HFF-Myc (cell line): ENCODE measurements around the gene IL25.
"Not testable (repeated sequence)": the region's sequence is repeated elsewhere in the genome, so short reads cannot be mapped to it uniquely, and the experiment has no call there.

ENCODE experiments used
- DNase-seq: peaks from one replicate; pipeline ENCODE4 v3.0.0-alpha.2; 2011; ENCODE audit warnings: low read depth; ENCODE audit errors: extremely low read depth
- H3K4me3 ChIP-seq: replicated peaks from 2 replicates; pipeline ENCODE4 v1.5.1; 2011; ENCODE audit warnings: low read depth, mild to moderate bottlenecking, control low read depth, low read length
- TF ChIP-seq, protein P1 (sequence below): IDR thresholded peaks from 2 replicates; pipeline ENCODE4 v1.5.1; 2012; ENCODE audit warnings: mild to moderate bottlenecking, low read depth, low read length, control low read depth; ENCODE audit errors: missing control alignments

Gene IL25

GRCh38 chr14:23385244-23385641 lies 12.6 kb downstream of the IL25 start:
- no peak for DNase-seq
- TF ChIP-seq, protein P1, sequence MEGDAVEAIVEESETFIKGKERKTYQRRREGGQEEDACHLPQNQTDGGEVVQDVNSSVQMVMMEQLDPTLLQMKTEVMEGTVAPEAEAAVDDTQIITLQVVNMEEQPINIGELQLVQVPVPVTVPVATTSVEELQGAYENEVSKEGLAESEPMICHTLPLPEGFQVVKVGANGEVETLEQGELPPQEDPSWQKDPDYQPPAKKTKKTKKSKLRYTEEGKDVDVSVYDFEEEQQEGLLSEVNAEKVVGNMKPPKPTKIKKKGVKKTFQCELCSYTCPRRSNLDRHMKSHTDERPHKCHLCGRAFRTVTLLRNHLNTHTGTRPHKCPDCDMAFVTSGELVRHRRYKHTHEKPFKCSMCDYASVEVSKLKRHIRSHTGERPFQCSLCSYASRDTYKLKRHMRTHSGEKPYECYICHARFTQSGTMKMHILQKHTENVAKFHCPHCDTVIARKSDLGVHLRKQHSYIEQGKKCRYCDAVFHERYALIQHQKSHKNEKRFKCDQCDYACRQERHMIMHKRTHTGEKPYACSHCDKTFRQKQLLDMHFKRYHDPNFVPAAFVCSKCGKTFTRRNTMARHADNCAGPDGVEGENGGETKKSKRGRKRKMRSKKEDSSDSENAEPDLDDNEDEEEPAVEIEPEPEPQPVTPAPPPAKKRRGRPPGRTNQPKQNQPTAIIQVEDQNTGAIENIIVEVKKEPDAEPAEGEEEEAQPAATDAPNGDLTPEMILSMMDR = no peak
- no peak overlapping the region for H3K4me3 ChIP-seq

DNA sequence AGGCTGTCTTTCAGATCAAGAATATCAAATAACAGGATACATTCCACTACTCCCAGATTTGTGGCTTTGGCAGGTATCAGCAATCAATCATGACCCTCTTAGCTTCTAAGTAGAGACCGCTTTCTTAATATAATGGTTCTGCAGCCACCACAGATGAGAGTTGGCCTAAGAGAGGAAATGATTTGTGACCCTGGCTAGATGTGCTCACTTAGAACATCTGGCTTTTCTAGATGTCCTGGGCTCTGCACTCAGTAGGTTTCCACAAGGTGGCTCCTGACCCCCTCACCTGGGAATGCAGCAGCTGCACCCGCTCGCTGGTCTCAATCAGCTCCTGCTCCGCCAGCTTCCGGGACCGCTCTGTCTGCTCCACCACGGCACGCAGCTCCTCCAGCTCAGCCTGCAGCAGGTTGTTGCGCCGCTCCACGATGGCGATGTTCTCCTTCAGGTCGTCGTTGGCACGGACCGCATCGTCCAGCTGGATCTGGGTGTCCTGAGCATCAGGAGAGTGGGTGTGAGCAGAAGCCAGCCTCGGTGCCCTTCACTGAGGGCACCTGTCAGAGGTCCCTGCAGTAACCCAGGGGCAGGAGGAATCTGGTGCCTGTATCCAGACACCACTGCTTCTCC lies 13.1 kb downstream of the IL25 start:
- no peak for DNase-seq
- no peak overlapping the region for H3K4me3 ChIP-seq
- TF ChIP-seq, protein P1 = no peak

GRCh38 chr14:23386266-23386657 lies 13.7 kb downstream of the IL25 start:
- DNase-seq, H3K4me3 ChIP-seq: not testable (repeated sequence)

DNA sequence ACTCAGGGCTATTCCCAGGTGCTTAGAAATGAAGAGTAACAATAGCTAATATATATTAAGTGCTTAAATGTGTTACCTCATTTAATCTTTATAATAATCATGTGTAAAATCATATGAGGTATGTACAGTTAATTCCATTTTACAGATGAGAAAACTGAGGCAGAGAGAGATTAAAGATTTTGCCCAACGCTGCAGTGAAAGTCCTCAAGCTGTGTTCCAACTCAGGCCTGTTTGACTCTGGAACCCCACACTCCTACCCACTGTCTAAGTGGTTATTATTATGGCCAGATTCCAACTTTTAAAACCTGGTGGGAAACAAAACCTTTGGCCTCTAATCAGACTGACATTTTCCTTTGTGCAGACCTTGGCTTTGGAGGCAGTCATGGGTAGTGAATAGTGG lies 14.4 kb downstream of the IL25 start:
- no peak for DNase-seq
- TF ChIP-seq, protein P1 = no peak

DNA sequence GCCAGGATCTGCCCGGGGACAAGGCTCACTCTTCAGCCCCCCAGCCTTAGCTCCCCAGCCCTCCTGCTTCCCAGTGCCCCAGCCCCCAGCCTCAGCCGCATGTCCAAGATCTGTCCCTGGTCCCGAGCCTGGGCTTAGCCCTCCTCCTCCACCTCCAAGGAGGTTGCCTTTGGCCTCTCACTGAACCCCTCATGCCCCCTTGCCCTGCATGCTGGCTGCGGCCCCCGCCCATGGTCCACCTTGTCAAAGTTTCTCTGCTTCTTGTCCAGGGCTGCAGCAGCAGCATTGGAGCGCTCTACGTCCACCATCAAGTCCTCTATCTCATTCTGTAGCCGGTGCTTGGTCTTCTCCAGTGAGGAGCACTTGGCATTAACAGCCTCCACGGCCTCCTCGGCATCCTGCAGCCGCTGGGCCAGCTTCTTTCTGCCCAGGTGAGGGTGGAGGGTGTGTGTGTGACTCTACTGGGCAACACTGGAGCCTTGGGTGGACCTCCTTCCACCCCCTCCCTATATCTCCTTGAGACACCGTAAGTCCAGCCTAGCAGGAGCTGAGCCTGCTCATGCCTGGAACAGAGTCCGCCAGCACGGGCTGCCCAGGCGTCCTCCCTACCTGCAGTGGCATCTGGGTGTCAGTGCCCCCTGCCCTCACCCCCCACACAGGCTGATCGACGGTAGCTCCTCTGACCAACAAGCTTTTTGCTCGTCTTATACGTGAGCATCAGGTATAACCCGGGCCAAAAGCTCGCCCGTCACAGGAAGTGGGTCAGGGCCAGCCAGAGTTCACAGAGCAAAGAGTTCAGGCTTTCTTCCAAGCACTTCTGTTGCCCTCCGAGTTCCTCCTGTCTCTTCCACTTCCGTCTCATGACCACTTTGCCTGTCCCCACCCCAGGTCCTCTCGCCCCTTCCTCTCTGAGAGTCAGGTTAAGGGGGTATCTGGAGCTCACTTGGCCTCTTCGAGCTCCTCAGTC lies 15.6 kb downstream of the IL25 start:
- H3K4me3 ChIP-seq = no peak overlapping the region
- DNase-seq = no peak
- TF ChIP-seq, protein P1 = no peak

More for the DNA sequence above, 14.4 kb downstream of the IL25 start:
- no peak overlapping the region for H3K4me3 ChIP-seq

DNA sequence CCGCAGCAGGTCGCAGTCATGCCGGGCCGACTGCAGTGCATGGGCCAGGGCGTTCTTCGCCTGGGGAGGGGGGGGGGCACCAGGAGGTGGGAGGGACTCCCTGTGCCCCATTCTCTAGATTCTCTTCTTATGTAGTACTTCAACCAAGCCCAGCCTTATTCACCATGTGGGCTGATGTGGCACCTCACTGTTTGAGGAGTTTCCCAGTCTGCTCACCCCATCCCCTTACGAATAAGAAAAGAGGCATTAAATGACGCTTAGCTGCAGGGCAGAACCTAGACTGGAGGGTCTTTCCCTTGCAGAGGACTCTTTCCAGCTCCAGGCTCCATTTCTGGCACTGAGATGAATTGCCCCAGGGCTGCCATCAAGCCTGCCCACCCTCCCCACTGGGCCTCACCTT lies 16.4 kb downstream of the IL25 start:
- DNase-seq = no peak
- TF ChIP-seq, protein P1 = no peak
- no peak overlapping the region for H3K4me3 ChIP-seq

- TF ChIP-seq, protein P1 = no peak
- H3K4me3 ChIP-seq = no peak overlapping the region
- DNase-seq = no peak
Observed at GRCh38 chr14:23389396-23389795, 16.8 kb downstream of the IL25 start.

GRCh38 chr14:23389871-23390270 lies 17.3 kb downstream of the IL25 start:
- not testable (repeated sequence) for DNase-seq, H3K4me3 ChIP-seq
